ENCODE data around the gene BCKDK. TPM values are rescaled to one million over a fixed set of nuclear protein-coding genes. Genes with fewer than 3 reads are reported as not detected.
"Not testable (repeated sequence)": the region's sequence is repeated elsewhere in the genome, so short reads cannot be mapped to it uniquely, and the experiment has no call there.

BCKDK gene
- total RNA-seq, 2 experiments from 2014 or later = 4.3 to 5.8 TPM

DNA sequence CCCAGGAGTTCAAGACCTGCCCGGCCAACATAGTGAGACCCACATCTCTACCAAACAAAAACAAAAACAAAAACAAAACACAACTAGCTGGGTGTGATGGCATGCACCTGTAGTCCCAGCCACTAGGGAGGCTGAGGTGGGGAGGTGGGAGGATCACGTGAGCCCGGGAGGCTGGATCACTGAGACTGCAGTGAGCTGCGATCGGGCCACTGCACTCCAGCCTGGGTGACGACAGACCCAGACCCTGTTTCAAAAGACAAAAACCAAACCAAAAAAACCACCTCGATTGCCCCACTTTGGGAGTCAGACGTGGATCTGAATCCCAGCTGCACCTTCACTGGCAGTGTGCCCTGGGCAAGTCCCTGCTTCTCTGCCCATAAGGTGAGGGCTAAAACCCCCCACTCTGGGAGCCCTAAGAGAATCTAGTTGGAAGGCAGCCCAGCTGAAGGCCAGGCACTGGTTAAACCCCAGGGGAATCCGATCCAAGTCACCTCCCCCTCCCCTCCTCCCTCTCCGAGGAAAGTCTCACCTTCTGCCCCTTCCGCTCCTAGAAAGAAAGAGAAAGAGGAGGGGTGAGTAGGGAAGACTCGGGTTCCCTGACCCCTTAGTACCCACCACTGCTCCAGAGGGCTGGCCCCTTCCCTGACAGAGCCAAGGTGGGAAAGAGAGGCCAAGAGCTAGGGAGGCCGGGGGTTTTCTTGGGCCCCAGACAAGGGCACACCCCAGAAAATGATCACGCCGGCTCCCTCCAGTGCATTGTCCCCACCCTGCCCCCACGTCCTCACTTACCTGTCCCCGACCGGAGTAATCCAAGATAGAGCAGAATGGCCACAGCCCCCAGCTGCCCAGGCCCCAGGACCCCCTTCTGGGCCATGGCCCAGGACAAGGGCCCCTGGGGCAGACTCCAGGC, 26.7 kb downstream of the BCKDK start:
- peaks cover 34% of the 10 kb centered on the region for H3K36me3 Mint-ChIP-seq (ENCODE audit: low read depth)
- no peaks in the 10 kb centered on the region for H3K4me1 Mint-ChIP-seq (ENCODE audit: low read depth)
- TF ChIP-seq, protein P1, sequence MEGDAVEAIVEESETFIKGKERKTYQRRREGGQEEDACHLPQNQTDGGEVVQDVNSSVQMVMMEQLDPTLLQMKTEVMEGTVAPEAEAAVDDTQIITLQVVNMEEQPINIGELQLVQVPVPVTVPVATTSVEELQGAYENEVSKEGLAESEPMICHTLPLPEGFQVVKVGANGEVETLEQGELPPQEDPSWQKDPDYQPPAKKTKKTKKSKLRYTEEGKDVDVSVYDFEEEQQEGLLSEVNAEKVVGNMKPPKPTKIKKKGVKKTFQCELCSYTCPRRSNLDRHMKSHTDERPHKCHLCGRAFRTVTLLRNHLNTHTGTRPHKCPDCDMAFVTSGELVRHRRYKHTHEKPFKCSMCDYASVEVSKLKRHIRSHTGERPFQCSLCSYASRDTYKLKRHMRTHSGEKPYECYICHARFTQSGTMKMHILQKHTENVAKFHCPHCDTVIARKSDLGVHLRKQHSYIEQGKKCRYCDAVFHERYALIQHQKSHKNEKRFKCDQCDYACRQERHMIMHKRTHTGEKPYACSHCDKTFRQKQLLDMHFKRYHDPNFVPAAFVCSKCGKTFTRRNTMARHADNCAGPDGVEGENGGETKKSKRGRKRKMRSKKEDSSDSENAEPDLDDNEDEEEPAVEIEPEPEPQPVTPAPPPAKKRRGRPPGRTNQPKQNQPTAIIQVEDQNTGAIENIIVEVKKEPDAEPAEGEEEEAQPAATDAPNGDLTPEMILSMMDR (IDR thresholded peaks at IDR 0.05) = no peak
- intact Hi-C loops (cut with DNase I, micrococcal nuclease) = no loop called here
- Histone ChIP-seq H3K4me3 (ENCODE audit: low read length) (no peak overlapping the region), H3K36me3 (ENCODE audit: insufficient read depth, low read length) (peaks cover 23% of the 10 kb centered on the region), H3K9me3 (ENCODE audit: control insufficient read depth in 1 of 2, insufficient read depth in 1 of 2, low read length in 2 of 2) (no peaks in the 10 kb centered on the region), H3K27ac (ENCODE audit: low read depth in 1 of 2, low read length in 2 of 2) (no peak overlapping the region), H3K4me1 (ENCODE audit: insufficient read depth, low read length) (no peaks in the 10 kb centered on the region), H3K27me3 (ENCODE audit: control insufficient read depth in 1 of 2, insufficient read depth in 2 of 2, low read length in 2 of 2) (no peaks in the 10 kb centered on the region)
- ChIA-PET POLR2A (interaction anchor here (0.6 to 3.0 kb wide), 4 partner anchors 17 to 578 kb away, joined by 3 to 11 read pairs (median 6); partner anchors contain the start of genes FUS, KAT8, ZNF646 and ZNF668), CTCF (no interaction called here)
- ATAC-seq (ENCODE audit: poor library complexity) = no peak
- H3K27me3 Mint-ChIP-seq = no peaks in the 10 kb centered on the region
- no peak for DNase-seq
- no peak overlapping the region for H3K27ac Mint-ChIP-seq
- H3K9me3 Mint-ChIP-seq = no peaks in the 10 kb centered on the region
- H3K4me3 Mint-ChIP-seq = no peak overlapping the region

DNA sequence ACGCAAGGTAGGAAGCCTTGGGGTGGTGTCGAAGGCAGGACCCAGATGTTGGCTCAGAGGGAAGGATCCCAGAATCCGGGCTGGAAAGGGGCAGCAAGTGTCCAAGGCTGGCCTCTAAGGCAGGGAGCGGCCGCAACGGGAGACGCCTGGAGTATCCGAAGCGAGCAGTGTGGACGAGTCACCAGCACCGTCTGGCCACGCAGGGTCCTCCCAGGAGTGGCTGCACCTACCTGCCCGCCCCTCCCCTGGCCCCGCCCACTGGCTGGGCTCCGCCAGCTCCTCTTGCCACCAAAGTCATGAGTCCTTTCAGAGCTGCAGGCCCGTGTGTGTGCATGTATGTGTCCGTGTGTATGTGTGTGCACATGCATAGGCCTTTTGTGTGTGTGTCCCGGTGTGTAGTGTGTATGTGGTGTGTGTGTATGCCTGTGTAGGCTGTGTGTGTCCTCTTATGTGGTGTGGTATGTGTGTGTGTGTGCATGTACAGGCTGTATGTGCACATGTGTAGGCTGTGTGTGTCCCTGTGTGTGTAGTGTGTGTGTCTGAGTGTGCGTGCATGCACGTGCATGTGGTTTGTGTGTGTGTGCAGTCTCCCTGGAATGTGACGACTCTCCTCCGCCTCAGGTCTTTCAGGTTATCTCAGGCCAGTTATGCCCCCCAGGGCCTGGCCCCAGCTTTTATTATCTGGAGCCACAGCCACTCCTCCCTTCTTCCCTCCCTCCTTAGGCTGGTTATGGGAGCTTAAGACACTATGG, 27.5 kb downstream of the BCKDK start, which contains the start of gene PRSS8:
TSS of gene PRSS8 (minus strand) at position 193 of the 752 bp plus-strand sequence. CDS start 229 bp downstream, outside the sequence.
- no peaks in the 10 kb centered on the region for H3K4me1 ChIP-seq (ENCODE audit: insufficient read depth, low read length)
- no peak for DNase-seq
- H3K9me3 Mint-ChIP-seq = no peaks in the 10 kb centered on the region
- H3K4me3 ChIP-seq (ENCODE audit: low read length) = no peak within 1 kb of the TSS
- TF ChIP-seq, protein P1 (IDR thresholded peaks at IDR 0.05) = no peak
- no peak within 1 kb of the TSS for H3K4me3 Mint-ChIP-seq
- no peak within 1 kb of the TSS for H3K27ac ChIP-seq (ENCODE audit: low read depth in 1 of 2, low read length in 2 of 2)
- POLR2A ChIA-PET = interaction anchor here (0.6 to 3.0 kb wide), 4 partner anchors 18 to 577 kb away, joined by 3 to 11 read pairs (median 6); partner anchors contain the start of genes FUS, KAT8, ZNF646 and ZNF668
- no peak within 1 kb of the TSS for H3K27ac Mint-ChIP-seq
- no peaks in the 10 kb centered on the region for H3K27me3 Mint-ChIP-seq
- peaks cover 16% of the 10 kb centered on the region for H3K36me3 ChIP-seq (ENCODE audit: insufficient read depth, low read length)
- ATAC-seq (ENCODE audit: poor library complexity) = no peak
- peaks cover 28% of the 10 kb centered on the region for H3K36me3 Mint-ChIP-seq (ENCODE audit: low read depth)
- intact Hi-C loops (cut with DNase I, micrococcal nuclease) = no loop called here
- CTCF ChIA-PET = no interaction called here
- no peaks in the 10 kb centered on the region for H3K4me1 Mint-ChIP-seq (ENCODE audit: low read depth)
- no peaks in the 10 kb centered on the region for H3K9me3 ChIP-seq (ENCODE audit: control insufficient read depth in 1 of 2, insufficient read depth in 1 of 2, low read length in 2 of 2)
- no peaks in the 10 kb centered on the region for H3K27me3 ChIP-seq (ENCODE audit: control insufficient read depth in 1 of 2, insufficient read depth in 2 of 2, low read length in 2 of 2)

DNA sequence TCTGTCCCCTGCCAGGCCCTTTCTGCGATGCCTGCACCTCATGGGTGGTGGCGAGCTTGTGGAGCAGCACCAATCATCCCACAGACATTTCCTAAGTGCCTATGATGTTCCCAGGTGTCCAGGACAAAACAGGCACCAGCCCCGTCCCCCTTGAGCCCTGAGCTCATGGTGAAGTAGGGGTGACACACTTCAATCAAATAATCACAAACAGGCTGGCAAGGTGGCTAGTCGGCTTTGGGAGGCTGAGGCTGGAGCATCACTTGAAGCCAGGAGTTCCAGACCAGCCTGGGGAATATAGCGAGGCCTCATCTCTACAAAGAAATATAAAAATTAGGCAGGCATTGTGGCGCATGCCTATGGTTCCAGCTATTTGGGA, 28.1 kb downstream of the BCKDK start:
- intact Hi-C loops (cut with DNase I, micrococcal nuclease) = no loop called here
- POLR2A ChIA-PET = interaction anchor here (1.6 to 3.0 kb wide), 3 partner anchors 19 to 62 kb away, joined by 4 to 11 read pairs (median 8); partner anchors contain the start of genes FUS, KAT8, ZNF646 and ZNF668
- no peaks in the 10 kb centered on the region for H3K9me3 Mint-ChIP-seq
- TF ChIP-seq, protein P1 (IDR thresholded peaks at IDR 0.05) = no peak
- ATAC-seq (ENCODE audit: poor library complexity) (no peak), DNase-seq (no peak)
- H3K27ac Mint-ChIP-seq = no peak overlapping the region
- peaks cover 10% of the 10 kb centered on the region for H3K36me3 ChIP-seq (ENCODE audit: insufficient read depth, low read length)
- H3K4me1 Mint-ChIP-seq (ENCODE audit: low read depth) = no peaks in the 10 kb centered on the region
- H3K9me3 ChIP-seq (ENCODE audit: control insufficient read depth in 1 of 2, insufficient read depth in 1 of 2, low read length in 2 of 2) = no peaks in the 10 kb centered on the region
- no peaks in the 10 kb centered on the region for H3K27me3 ChIP-seq (ENCODE audit: control insufficient read depth in 1 of 2, insufficient read depth in 2 of 2, low read length in 2 of 2)
- CTCF ChIA-PET = no interaction called here
- no peak overlapping the region for H3K4me3 ChIP-seq (ENCODE audit: low read length)
- H3K27me3 Mint-ChIP-seq = no peaks in the 10 kb centered on the region
- H3K27ac ChIP-seq (ENCODE audit: low read depth in 1 of 2, low read length in 2 of 2) = no peak overlapping the region
- H3K4me1 ChIP-seq (ENCODE audit: insufficient read depth, low read length) = peaks cover under 1% of the 10 kb centered on the region
- H3K36me3 Mint-ChIP-seq (ENCODE audit: low read depth) = peaks cover 22% of the 10 kb centered on the region
- no peak overlapping the region for H3K4me3 Mint-ChIP-seq

DNA sequence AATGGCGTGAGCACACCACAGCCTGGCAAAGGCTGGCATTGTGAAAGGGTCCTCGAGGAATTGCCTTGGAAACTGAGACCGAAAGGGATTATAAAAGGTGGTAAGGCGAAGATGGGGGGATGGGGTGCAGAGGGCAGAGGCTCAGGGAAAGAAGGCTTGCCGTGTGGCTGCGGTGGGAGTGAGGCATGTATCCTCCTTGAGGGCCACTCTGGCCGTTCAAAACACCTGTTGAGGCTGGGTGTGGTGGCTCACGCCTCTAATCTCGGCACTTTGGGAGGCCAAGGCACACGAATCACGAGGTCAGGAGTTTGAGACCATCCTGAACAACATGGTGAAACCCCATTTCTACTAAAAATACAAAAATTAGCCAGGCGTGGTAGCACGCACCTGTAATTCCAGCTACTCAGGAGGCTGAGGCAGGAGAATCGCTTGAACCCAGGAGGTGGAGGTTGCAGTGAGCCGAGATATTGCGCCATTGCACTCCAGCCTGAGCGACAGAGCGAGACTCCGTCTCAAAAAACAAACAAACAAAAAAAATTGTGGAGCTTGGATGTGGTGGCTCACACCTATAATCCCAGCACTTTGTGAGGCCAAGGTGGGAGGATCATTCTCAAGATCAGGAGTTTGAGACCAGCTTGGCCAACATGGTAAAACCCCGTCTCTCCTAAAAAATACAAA, 28.8 kb downstream of the BCKDK start:
- H3K27ac ChIP-seq (ENCODE audit: low read depth in 1 of 2, low read length in 2 of 2); ATAC-seq (ENCODE audit: poor library complexity); CTCF ChIA-PET; H3K27me3 ChIP-seq (ENCODE audit: control insufficient read depth in 1 of 2, insufficient read depth in 2 of 2, low read length in 2 of 2); H3K4me3 Mint-ChIP-seq; intact Hi-C loops (cut with DNase I, micrococcal nuclease); H3K36me3 ChIP-seq (ENCODE audit: insufficient read depth, low read length); H3K9me3 Mint-ChIP-seq; H3K9me3 ChIP-seq (ENCODE audit: control insufficient read depth in 1 of 2, insufficient read depth in 1 of 2, low read length in 2 of 2); H3K27ac Mint-ChIP-seq; H3K4me1 Mint-ChIP-seq (ENCODE audit: low read depth); H3K27me3 Mint-ChIP-seq; H3K4me1 ChIP-seq (ENCODE audit: insufficient read depth, low read length); DNase-seq; H3K4me3 ChIP-seq (ENCODE audit: low read length): not testable (repeated sequence)
- POLR2A ChIA-PET = interaction anchor here (2.1 to 3.0 kb wide), 2 partner anchors 19 to 43 kb away, joined by 8 to 11 read pairs; partner anchors contain the start of genes FUS and KAT8
- H3K36me3 Mint-ChIP-seq (ENCODE audit: low read depth) = peaks cover 19% of the 10 kb centered on the region

All from CD4-positive, alpha-beta T cell (primary cell).